EL (cell line): ENCODE results near the gene KHNYN.
"Not testable (repeated sequence)": the region's sequence is repeated elsewhere in the genome, so short reads cannot be mapped to it uniquely, and the experiment has no call there.

Experiments used
- DNase-seq: peaks from one replicate; pipeline ENCODE4 v3.0.0-alpha.2; 2016

The KHNYN gene

DNA sequence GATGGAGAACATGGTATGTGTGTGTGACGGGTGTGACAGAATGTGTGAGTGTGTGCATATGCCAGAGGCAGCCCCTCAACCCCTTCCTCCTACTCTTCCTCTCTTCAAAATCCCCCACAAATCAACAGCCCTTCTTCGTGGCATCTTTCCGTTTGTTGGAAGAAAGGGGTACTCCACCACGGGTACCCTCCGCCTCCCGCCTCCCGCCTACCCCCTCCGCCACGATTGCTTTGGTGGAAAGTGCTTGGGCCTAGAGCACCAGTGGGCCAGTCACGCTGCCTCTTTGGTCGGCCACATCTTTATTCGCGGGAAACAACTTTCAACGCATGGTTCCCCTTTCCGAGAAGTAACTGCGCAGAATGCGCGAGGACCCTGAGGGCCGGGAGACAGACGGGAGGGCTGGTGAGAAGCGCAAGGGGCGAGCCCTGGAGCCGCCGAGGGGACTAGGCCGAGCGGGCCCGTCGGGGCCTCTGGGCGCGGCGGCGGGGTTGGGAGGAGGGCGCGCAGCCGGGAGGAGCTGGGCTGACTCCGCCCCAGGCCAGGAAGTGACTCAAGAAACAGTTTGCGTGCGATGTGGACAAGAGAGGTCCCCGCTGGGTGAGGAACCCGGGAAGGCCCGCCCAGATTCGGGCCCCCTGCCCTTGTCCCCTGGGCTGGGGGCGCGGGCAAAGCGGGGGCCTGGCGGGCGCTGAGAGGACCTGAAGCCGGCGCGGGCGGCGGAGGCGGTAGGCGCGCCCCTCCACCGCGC lies at the start of gene KHNYN, which contains the start of gene CBLN3:
Gene KHNYN, plus strand, starts transcription at position 560 of the 748 bp plus-strand sequence. CDS start 777 bp downstream, outside the sequence.
Gene CBLN3, minus strand, starts transcription at position 274 of the 748 bp plus-strand sequence. CDS start 614 bp downstream, outside the sequence.
- peak; percentile 95 for DNase-seq

DNA sequence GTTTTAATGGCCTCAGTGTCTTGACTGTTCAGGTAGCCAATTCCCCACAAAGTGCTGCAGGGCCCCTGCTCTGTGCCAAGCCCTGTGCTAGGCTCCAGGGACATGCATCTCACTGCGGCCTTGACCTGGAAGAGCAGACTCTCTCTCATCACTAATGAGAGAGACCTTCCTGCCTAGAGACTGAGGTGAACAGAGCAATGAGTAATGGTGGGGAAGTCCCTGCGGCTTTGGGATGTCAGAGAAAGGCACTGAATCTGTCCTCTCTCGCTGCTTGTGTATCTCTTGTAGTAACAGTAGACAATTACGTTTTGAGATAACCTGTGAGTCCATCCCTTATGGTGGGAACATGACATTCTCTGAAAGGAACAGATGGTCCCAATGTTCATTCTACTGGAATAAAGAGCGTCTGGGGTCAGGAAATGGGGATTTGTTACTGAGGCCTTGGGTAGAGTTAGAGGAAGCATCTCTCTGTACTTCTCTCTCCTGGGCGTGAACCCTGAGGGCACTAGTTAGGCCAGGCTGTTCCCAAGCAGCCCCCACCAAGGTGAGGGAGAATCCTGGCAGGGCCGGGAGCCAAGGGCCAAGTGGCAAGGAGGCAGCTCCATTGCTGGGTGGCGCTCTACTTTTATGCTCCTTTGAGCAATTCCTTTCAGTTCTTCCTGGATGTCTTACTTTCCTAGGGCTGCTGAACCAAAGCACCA lies 48.2 kb upstream of the KHNYN start:
- DNase-seq: no peak

DNA sequence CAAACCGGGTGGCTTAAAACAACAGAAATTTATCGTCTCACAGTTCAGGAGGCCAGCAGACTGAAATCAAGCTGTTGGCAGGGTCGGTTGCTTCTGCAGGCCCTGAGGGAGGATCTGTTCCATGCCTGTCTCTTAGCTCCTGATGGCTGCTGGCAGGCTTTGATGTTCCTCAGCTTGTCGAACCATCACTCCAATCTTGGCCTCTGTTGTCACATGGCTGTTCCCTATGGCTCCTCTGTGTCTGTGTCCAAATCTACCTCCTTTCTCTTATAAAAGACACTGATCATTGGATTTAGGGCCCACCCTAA lies 47.7 kb upstream of the KHNYN start:
- no peak for DNase-seq

DNA sequence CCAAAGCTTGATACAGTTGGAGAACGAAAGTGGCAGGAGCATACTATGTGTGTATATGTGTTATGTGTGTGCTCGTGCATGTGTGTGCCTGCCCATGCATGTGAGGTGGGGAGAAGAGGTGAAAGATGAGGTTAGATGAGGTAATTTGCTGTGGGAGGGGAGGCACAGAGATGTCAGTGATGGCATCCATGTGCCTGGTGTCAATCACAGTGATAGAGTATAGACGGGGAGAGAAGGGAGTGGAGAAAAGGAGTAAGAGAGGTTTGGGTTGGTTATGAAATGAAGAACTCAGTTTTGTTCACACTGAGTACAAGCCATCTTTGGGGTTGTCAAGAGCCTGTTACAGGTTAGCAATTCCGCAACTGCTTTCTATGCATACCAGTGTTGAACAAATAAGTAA lies 45.6 kb upstream of the KHNYN start:
- no peak for DNase-seq

DNA sequence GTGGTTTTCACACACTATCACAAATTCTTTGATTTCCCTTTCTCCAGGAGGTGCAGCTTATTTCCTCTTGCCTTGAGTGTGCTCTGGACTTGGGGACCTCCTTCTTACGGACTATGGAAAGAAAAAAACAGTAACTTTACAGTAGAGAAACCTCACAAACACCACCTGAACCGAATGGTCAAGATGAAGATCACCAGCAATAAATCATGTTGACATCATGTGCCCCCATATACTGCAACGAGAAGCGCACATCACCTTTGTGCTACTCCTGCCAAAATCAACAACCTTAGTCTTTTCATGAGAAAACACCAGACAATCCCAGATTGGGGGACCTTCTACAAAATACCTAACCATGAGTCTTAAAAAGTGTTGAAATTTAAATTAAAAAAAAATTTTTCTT lies 44.2 kb upstream of the KHNYN start:
- no peak for DNase-seq

DNA sequence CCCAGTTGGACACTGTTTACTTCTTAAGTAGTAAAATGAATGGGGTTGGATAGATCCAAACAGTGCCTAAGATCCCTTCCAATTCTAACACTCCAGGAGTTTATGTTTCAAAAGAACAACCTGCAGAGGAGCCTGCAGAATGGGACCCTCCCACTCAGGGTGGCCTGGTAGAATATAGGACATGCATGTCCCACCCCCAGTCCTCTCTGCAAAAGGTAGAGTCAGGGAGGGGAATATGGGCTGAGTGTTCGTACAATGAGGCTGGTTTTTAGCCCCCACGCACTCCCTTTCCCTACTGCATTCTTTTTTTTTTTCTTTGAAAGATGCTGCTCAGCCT lies 42.8 kb upstream of the KHNYN start:
- DNase-seq: no peak

DNA sequence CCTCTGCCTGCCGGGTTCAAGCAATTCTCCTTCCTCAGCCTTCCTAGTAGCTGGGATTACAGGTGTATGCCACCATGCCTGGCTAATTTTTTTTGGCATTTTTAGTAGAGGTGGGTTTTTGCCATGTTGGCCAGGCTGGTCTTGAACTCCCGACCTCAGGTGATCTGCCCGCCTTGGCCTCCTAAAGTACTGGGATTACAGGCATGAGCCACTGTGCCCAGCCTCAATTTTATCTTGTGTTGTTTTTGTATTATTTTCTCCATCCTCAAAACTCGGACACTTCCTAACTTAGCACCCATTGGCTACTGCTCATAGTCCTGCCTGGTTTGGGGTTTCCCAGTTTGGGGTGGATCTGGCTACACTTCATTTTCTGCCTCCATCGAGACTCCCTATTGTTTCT lies 42.2 kb upstream of the KHNYN start:
- not testable (repeated sequence) for DNase-seq

DNA sequence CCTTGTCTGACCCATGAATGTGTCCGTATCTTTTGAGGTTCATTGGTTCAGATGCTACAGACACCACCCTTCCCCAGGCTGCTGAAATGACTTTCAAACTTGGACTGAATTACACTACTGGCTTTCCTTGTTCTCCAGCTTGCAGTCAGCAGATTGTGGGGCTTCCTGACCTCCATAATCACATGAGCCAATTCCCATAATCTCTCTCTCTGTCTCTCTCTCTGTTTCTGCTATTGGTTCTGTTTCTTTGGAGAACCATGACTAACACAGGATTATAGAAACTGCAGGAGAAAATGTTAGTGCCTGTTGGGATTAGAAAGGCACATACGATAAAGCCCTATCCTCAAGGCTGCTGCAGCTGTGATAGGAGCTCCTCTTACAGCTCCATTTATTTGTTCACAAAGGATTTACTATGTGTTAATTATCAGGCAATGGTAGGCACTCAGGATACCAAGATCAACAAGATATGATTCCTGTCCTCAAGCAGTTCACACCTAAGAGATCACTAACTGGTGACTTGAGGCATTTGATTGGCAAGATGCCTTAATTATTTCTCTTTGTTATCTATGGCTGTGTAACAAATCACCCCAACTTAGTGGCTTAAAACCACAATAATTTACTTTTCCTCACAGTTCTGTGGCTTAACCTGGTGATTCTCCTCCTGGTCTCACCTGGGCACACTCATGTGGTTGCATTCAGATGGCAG lies 41.1 kb upstream of the KHNYN start:
- no peak for DNase-seq

DNA sequence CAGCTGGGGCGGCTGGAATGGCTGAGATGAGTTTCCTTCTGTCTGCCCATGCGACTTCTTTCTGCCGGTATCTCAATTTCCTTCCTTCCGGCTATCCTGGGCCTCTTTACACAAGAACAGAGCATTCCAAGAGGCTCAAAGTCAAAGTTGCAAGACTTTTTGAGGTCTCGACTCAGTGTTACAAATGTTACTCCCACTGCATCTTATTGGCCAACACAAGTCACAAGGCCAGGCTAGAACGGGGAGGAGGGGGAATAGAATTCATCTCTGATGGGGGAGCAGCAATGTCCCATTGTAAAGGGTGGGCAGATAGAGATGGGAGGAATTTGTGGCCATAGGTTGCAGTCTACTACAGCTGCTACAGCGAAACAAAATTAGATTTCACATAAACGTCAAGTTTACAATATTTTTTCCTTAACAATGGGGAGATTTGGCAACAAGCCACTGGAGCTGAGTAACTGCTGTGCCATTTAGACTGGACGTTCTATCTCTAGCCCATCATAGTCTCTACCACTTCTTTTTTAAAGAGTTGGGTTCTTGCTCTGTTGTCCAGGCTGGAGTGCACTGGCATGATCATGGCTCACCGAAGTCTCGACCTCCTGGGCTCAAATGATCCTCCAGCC lies 40.4 kb upstream of the KHNYN start:
- peak; percentile 31 for DNase-seq

DNA sequence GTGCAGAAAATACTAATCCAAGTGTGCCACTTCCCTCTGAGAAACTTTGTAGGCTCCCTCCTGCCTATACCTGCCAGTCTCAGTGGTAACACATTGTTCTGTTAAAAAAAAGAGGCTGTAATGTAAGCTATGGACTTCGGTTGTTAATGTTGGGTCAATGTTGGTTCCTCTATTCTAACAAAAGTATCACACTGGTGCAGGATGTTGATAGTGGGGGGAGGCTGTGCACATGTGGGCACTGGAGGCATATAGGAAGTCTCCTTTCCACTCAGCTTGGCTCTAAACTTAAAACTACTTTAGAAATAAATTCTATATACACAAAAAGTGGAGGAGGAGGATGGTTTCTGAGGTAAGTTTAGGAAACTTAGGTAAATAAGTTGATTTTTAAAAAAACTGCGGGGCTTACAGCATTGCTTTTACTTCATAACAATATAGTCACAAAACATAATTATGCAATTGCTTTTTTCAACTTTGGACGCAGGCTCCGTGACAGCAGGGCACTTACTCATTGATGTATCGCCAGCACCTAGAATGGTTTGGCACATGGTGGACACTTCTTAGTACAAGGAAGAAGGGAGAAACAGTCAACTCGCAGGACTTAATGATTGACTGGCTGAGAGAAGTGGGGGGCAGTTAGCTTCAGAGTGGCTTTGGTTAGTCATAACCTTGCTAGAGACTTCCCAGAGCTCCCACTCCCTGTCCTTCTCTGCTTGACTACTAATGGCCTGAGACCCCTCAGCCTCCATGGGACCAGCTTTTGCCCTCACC lies 38.9 kb upstream of the KHNYN start:
- no peak for DNase-seq

DNA sequence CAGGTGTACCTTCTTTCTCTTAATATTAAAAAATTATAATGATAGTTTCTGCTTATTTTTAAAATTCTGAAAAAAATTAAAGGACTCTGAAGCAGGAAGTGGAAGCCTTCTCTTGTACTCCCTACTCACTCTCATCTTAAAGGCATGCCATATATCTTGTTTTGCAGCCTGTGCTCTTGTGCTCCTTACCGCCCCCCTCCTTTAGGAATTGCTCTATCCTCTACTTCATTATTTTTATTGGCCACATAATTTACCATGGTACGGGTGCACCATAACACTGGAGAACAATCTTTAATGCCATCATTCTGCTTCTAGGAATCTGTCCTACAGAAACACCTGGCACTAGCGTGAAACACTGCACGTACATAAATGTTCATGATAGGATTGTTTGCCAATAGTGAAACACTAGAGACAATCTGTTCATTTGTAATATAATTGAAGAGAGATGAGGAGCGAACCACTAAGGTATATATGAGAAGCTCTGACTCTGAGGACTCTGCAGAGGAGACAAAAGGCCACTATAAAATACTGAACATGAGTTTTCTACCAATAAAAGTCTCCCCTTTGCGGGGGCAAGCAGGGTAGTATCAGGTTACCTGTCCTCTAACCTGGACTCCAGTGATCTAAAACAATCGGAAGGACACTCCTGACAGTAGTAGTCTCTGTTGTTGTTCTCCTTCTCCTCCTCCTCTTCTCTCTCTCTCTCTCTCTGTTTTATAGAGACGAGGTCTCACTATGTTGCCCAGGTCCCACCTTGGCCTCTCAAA lies 37.2 kb upstream of the KHNYN start:
- DNase-seq: peak; percentile 69

DNA sequence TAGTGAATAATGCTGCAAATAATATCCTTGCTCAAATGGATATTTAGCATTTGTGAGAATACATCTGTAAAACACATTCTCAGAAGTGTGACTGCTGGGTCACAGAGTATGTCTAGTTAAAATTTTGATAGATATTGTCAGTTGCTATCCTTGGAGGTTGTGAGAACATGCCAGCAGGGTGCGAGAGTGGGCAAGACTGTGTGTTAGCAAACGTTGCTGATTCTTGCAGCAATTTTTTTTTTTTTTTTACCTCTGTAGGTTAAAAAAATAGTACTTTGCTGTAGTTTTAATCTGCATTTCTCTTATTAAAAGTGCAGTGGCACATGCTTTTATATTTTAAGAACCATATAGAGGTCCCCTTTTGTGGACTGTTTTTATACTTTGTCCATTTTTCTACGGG lies 35.5 kb upstream of the KHNYN start:
- no peak for DNase-seq

DNA sequence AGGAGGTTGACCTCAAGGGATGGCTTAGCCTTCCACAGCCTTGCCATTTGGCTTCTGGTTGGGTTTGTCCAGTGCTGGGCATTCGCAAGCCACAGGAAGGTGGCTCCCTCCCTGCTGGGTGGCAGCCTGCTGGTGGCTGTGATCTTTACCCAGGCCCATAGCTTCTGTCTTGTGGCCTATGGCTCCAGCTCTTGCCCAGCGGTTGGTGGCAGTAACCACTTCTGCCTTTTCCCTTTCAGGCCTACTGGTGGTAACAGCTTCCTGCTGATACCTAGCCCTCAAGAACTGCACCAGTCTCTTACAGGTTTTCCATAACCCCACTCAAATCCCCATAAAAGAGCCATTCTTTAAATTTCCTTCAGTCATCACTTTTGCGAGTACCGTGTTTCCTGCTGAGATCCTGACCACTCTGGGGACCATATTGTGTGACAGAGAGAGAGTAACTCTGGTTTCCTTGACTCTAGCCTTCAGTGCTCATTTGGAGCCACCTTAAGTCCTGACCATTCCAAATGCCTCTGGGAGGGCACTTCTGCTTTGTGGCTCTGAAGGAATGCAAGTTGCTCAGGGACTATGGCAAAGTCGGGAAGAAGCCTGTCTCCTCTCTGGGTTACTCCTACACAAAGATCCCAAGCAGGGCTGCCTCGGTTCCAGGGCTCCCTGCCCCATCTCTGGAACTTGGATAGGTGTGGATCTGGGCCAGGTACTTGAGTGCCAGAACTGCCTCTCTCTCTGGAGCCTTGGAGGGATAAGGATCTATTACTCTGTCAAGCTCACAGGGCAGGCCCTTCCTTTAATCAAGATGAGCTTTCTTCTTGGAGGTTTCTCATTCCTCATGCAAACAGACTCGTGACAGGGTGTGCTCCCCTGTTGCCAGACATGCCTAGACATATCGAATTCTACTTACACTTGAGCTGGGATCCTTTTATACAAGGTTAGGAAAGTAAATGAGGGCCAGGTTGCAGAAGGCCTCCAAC lies 33.9 kb upstream of the KHNYN start:
- no peak for DNase-seq

DNA sequence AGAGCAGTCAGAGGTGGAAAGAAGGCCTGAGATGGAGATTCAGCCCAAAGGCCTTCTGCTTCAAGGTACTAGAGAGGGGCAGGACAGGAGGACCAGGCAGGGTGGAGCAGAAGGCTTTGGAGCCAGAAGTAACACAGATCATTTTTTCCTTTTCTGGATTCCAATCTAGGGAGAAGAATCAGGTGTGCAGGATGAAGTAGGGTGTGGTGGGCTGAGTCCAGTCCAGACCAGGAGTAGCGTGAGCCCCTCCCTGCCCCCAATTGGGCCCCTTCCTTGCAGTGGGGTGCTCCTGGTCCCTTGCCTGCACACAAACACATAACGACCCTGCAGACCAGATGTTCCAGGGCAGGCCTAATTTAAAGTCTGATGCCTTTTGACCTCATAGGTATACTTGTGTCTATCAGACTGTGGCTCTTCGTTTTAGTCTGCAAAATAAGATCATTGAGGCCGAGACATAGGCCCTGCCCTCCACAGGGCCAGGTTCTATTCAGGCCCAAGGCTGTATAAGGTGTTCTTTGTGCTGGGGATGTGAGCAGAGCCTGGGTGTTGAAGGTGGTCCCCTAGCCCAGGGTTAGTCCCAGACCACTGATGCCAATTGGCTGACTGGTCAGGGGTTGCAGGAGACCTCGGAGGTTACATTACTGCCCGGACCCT lies 32.0 kb upstream of the KHNYN start:
- DNase-seq: no peak

DNA sequence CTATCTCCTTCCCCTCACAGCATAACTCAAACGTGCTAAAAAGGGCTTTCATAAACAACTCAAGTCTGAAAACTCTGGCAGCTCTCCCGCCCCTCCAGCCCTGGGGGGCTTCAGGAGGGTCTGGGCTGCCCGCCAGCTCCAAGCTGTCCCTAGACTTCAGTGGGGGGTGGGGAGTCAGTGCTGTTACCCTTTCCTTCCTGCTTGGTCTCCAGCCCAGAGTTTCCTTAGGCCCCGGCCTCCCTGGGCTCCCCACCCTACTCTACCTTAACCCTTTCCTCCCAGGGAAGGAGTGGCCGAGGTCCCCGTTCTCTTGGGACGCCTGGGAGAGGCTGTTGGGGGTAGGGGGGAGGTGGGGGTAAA lies 31.5 kb upstream of the KHNYN start:
- DNase-seq: no peak

DNA sequence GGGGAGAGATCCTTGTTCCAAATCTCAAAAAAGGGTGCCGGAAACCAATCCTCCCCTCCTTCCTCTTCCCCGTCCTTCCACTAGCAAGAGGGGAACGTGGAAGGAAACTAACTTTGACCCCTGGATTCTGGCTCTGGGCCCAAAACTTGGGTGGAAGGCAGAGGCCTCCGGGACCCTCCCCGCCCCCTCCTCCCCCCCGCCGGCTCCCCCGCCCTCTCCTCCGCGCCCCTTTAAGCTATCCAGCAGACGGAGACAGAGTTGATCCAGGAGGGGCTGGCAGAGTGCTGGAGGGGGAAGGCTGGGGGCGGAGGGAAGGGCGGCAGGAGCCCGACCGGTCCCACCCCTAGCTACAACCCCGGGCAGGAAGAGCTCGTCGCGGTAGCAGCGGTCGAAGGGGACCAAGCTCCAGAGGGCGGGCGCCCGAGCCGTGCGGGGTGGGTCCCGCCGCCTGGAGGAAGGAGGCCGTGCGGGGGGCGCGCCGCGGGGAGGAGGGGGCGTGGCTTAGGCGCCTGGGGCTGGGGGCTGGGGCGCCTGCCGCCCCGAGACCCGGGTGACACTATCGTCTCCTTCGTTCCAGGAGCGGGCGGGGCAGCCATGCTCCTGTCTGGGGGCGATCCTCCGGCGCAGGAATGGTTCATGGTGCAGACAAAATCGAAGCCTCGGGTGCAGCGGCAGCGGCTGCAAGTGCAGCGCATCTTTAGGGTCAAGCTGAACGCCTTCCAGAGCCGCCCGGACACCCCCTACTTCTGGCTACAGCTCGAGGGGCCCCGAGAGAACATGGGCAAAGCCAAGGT lies 30.9 kb upstream of the KHNYN start, which contains the start of gene NYNRIN:
Gene NYNRIN, plus strand, starts transcription at position 351 of the 794 bp plus-strand sequence. Its CDS starts 244 bp downstream, at position 595.
- DNase-seq: peak; percentile 53

DNA sequence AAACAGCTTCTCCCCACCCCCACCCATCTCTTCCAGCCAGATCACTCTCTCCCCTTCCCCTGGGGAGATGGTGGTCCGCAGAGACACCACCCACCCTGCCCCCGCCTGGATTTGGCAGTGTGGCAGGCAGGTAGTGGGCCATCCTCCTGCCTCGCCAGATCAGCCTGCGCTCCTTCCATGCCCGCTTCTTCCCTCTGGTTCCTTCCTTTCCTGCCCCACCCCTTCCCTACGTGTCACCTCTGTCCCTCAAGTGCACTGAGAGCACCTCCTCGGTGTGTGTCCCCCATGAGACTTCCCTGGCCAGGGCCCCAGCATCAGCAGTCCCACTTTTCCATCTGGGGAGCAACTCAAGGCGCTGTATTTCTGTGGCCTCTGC lies 30.3 kb upstream of the KHNYN start:
- no peak for DNase-seq

DNA sequence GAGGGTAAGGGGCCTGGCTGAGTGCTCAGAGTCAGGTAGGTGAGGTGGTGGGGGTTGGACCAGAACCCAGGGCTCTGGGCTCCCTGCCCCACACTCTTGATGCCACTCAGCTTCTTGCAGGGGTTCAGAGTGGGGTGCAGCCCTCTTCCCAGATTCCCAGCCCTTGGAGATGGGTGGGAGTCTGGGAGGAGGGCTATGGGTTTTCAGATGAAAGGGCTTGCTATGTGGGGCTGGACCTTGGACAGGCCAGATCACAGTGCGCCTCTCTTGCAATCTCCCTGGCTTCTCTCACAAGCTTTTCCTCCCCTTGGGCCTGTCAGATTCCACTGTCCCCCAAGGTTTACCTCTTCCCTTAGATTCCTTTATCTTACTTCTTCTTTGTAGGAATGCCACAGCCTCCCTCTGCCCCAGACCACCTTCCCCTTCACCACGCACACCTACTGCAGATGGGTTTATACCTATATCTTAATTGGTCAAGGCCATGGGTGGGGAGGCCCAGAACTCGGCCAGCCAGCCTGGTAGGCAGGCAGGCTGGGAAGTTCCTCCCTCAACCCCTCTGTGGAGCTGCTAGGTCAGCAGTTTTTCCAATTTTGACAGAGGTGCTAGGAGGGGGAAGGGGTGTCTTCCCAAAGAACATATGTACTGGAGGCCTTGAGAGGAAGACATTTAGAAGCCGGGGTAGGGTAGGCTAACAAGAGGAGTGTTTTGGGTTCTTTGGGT lies 29.6 kb upstream of the KHNYN start:
- DNase-seq: no peak
